Naive B cell (primary cell): ENCODE data around the gene DCAF17. TPM values are rescaled to one million over a fixed set of nuclear protein-coding genes. Genes with fewer than 3 reads are reported as not detected.

Experiments
- ATAC-seq, 2 donors: fragments of 150-1000 bp; cut with Tn5 transposase; 2 replicates each; pipeline ENCODE4 v1.10.0; 2021; ENCODE audit warnings: low read depth in 2 of 2, mild to moderate bottlenecking in 2 of 2, moderate library complexity in 2 of 2
- DNase-seq: peaks from one replicate; pipeline ENCODE4 v3.0.0; 2022
- H3K27ac Mint-ChIP-seq, 6 donors: one replicate each; pipeline ENCODE4 v1.8.0; 2020 to 2022; ENCODE audit warnings: mild to moderate bottlenecking in 6 of 6, mixed read lengths in 6 of 6, moderate library complexity in 5 of 6, inconsistent platforms in 2 of 6
- H3K27me3 Mint-ChIP-seq, 3 donors: one replicate each; pipeline ENCODE4 v1.8.0; 2021 to 2022; ENCODE audit warnings: mixed read lengths in 3 of 3, mild to moderate bottlenecking in 1 of 3
- H3K36me3 Mint-ChIP-seq, 2 donors: one replicate each; pipeline ENCODE4 v1.8.0; 2020 to 2022; ENCODE audit warnings: mixed read lengths in 2 of 2, inconsistent platforms in 1 of 2, mild to moderate bottlenecking in 1 of 2
- H3K4me1 Mint-ChIP-seq, 3 donors: one replicate each; pipeline ENCODE4 v1.8.0; 2020 to 2022; ENCODE audit warnings: mixed read lengths in 3 of 3, inconsistent platforms in 1 of 3, mild to moderate bottlenecking in 1 of 3, moderate library complexity in 1 of 3
- H3K4me3 Mint-ChIP-seq, 8 donors: one replicate each; pipeline ENCODE4 v1.8.0; 2020 to 2022; ENCODE audit warnings: mild to moderate bottlenecking in 8 of 8, mixed read lengths in 8 of 8, moderate library complexity in 8 of 8, inconsistent platforms in 2 of 8
- H3K9me3 Mint-ChIP-seq, 7 donors: one replicate each; pipeline ENCODE4 v1.8.0; 2020 to 2022; ENCODE audit warnings: mixed read lengths in 7 of 7, mild to moderate bottlenecking in 5 of 7, inconsistent platforms in 2 of 7, moderate library complexity in 1 of 7
- polyA plus RNA-seq, 6 donors: library from polyadenylated mRNA; unstranded; fragments of 300-500 nt; fragmentation: Illumina TruSeq; gene quantifications; one replicate each; pipeline ENCODE4 v1.2.3, GENCODE V29; 2021; ENCODE audit warnings: low read depth in 6 of 6

Gene DCAF17
- polyA plus RNA-seq: 10 to 100 TPM; 13.4 to 20.1 (median 17.0) TPM

GRCh38 chr2:171434013-171434989 lies at the start of gene DCAF17:
DCAF17 (plus strand) TSS chr2:171434226; CDS start chr2:171434578, 352 bp downstream.
- H3K27ac Mint-ChIP-seq: peak within 1 kb of the TSS; percentile 73 to 96 (median 84)
- peaks cover 17 to 29% (median 22%) of the 10 kb centered on the region in 3 donors for H3K4me1 Mint-ChIP-seq
- H3K36me3 Mint-ChIP-seq: peaks cover 9 to 21% of the 10 kb centered on the region in 2 donors
- H3K27me3 Mint-ChIP-seq: no peaks in the 10 kb centered on the region
- H3K9me3 Mint-ChIP-seq: peaks cover 0 to 10% (median 6%) of the 10 kb centered on the region in 7 donors
- ATAC-seq (peak; percentile 88), DNase-seq (peak; percentile 93)
- peak within 1 kb of the TSS; percentile 88 to 96 (median 92) for H3K4me3 Mint-ChIP-seq

- Mint-ChIP-seq H3K27me3 (no peaks in the 10 kb centered on the region), H3K9me3 (peaks cover 0 to 6% (median 0%) of the 10 kb centered on the region in 7 donors), H3K36me3 (peaks cover 0 to 11% of the 10 kb centered on the region in 2 donors), H3K4me1 (peaks cover 41 to 64% (median 47%) of the 10 kb centered on the region in 3 donors), H3K27ac (peak overlapping the region in 5 of 6 donors; percentile 25 to 80 (median 64)), H3K4me3 (peak overlapping the region in 5 of 8 donors; percentile 0 to 56 (median 44))
- no peak for DNase-seq
- no peak for ATAC-seq
Observed at GRCh38 chr2:171386627-171387026, 47.4 kb upstream of the DCAF17 start.

DNA sequence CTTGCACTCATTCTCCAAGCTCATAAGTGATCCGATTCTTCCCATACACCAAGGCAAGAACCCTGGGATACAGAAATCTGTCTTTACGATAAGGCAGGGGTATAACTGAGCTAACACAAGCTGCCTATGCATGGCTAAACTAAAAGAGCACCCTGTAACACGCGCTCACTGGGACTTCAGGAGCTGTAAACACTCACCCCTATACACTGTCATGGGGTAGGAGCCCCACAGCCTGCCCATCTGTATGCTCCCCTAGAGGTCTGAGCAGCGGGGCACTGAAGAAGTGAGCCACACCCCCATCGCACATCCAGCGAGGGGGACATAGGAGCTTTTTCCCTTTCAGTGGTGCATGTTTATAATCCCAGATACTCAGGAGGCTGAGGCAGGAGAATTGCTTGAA lies 47.0 kb upstream of the DCAF17 start:
- no peak for DNase-seq
- Mint-ChIP-seq H3K4me3 (peak overlapping the region in 4 of 8 donors; percentile 35 to 54 (median 48)), H3K27ac (peak overlapping the region in 4 of 6 donors; percentile 14 to 80 (median 70)), H3K9me3 (peaks cover 0 to 6% (median 0%) of the 10 kb centered on the region in 7 donors), H3K36me3 (peaks cover 0 to 11% of the 10 kb centered on the region in 2 donors), H3K4me1 (peaks cover 41 to 65% (median 47%) of the 10 kb centered on the region in 3 donors), H3K27me3 (no peaks in the 10 kb centered on the region)
- no peak for ATAC-seq

- peak overlapping the region in 1 of 6 donors; percentile 41 for H3K27ac Mint-ChIP-seq
- H3K9me3 Mint-ChIP-seq: no peaks in the 10 kb centered on the region
- peak in 1 of 2 donors; percentile 25 for ATAC-seq
- H3K4me1 Mint-ChIP-seq: peaks cover 44 to 61% (median 59%) of the 10 kb centered on the region in 3 donors
- H3K27me3 Mint-ChIP-seq: no peaks in the 10 kb centered on the region
- no peak for DNase-seq
- H3K4me3 Mint-ChIP-seq: peak overlapping the region in 3 of 8 donors; percentile 53 to 66 (median 62)
- peaks cover 0 to 5% of the 10 kb centered on the region in 2 donors for H3K36me3 Mint-ChIP-seq
Observed at GRCh38 chr2:171389325-171389724, 44.7 kb upstream of the DCAF17 start.

GRCh38 chr2:171389780-171390179 lies 44.2 kb upstream of the DCAF17 start:
- Mint-ChIP-seq H3K27me3 (no peaks in the 10 kb centered on the region), H3K4me1 (peaks cover 44 to 59% (median 58%) of the 10 kb centered on the region in 3 donors), H3K9me3 (no peaks in the 10 kb centered on the region), H3K4me3 (peak overlapping the region in 3 of 8 donors; percentile 27 to 66 (median 62)), H3K36me3 (peaks cover 0 to 5% of the 10 kb centered on the region in 2 donors), H3K27ac (peak overlapping the region in 1 of 6 donors; percentile 41)
- peak in 1 of 2 donors; percentile 35 for ATAC-seq
- DNase-seq: no peak

DNA sequence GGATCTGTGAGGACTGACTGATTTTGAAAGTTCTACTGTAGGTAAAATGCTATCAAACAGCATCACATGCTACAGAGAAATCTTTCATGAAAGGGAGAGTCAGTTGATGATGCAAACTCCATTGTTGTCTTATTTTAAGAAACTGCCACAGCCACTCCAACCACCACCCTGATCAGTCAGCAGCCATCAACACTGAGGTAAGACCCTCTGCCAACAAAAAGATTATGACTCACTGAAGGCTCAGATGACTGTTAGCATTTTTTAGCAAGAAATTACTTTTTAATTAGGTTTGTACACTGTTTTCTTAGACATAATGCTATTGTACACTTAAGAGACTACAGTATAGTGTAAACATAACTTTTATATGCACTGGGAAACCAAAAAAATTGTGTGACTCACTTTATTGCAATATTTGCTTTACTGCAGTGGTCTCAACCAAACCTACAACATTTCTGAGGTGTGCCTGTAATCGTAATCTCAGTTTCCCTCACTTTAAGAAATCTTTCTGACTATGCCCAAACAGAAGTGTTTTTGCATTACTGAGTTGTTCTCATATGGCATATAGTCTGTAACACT lies 43.0 kb upstream of the DCAF17 start:
- H3K4me1 Mint-ChIP-seq: peaks cover 36 to 50% (median 47%) of the 10 kb centered on the region in 3 donors
- peaks cover 0 to 5% of the 10 kb centered on the region in 2 donors for H3K36me3 Mint-ChIP-seq
- ATAC-seq (no peak), DNase-seq (no peak)
- no peaks in the 10 kb centered on the region for H3K9me3 Mint-ChIP-seq
- no peaks in the 10 kb centered on the region for H3K27me3 Mint-ChIP-seq
- no peak overlapping the region for H3K4me3 Mint-ChIP-seq
- no peak overlapping the region for H3K27ac Mint-ChIP-seq

- Mint-ChIP-seq H3K4me3 (no peak overlapping the region), H3K36me3 (peaks cover 0 to 5% of the 10 kb centered on the region in 2 donors), H3K27ac (peak overlapping the region in 1 of 6 donors; percentile 69), H3K27me3 (no peaks in the 10 kb centered on the region), H3K4me1 (peaks cover 32 to 47% (median 42%) of the 10 kb centered on the region in 3 donors), H3K9me3 (no peaks in the 10 kb centered on the region)
- DNase-seq: no peak
- no peak for ATAC-seq
Observed at GRCh38 chr2:171391532-171391931, 42.5 kb upstream of the DCAF17 start.

GRCh38 chr2:171393487-171393886 lies 40.5 kb upstream of the DCAF17 start:
- H3K27ac Mint-ChIP-seq: no peak overlapping the region
- H3K27me3 Mint-ChIP-seq: no peaks in the 10 kb centered on the region
- peaks cover 0 to 6% (median 0%) of the 10 kb centered on the region in 7 donors for H3K9me3 Mint-ChIP-seq
- H3K36me3 Mint-ChIP-seq: peaks cover 0 to 5% of the 10 kb centered on the region in 2 donors
- H3K4me1 Mint-ChIP-seq: peaks cover 22 to 34% (median 31%) of the 10 kb centered on the region in 3 donors
- ATAC-seq: peak; percentile 49 to 53
- no peak for DNase-seq
- H3K4me3 Mint-ChIP-seq: no peak overlapping the region

DNA sequence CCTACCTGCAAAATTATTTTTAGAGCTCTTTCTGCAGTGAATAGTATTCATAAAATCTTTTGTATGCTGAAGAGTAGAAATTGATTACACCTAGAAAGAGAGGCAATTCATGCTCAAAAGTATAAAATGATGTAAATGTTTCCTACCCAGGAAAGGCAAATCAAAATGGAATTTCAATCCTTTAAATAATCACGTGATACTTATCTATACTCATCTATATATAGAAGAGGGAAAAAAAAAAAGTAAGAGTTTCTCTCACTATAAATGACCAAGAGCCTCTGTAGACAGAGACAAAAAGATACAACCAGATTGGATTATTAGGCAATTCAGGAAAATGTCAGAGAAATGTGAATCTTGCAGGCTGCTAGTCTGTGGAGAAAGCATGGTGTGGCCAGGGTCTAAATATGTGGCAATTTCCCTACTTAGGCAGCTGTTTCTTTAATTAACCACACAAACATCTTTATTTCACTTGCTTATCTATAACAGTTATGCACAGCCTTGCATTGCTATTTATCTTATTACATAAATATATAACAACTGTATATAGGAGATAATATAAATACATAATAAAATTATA lies 39.8 kb upstream of the DCAF17 start:
- peaks cover 0 to 5% of the 10 kb centered on the region in 2 donors for H3K36me3 Mint-ChIP-seq
- H3K4me1 Mint-ChIP-seq: peaks cover 26 to 37% (median 30%) of the 10 kb centered on the region in 3 donors

GRCh38 chr2:171399292-171399691 lies 34.7 kb upstream of the DCAF17 start:
- Mint-ChIP-seq H3K36me3 (peaks cover 5 to 9% of the 10 kb centered on the region in 2 donors), H3K9me3 (peaks cover 6 to 21% (median 11%) of the 10 kb centered on the region in 7 donors), H3K27ac (peak overlapping the region in 2 of 6 donors; percentile 56), H3K27me3 (no peaks in the 10 kb centered on the region), H3K4me3 (no peak overlapping the region), H3K4me1 (peaks cover 15 to 32% (median 16%) of the 10 kb centered on the region in 3 donors)
- ATAC-seq (no peak), DNase-seq (no peak)

More for the DNA sequence above, 39.8 kb upstream of the DCAF17 start:
- H3K4me3 Mint-ChIP-seq: no peak overlapping the region
- DNase-seq: no peak
- H3K27ac Mint-ChIP-seq: peak overlapping the region in 1 of 6 donors; percentile 44
- no peak for ATAC-seq
- no peaks in the 10 kb centered on the region for H3K27me3 Mint-ChIP-seq
- H3K9me3 Mint-ChIP-seq: peaks cover 0 to 6% (median 0%) of the 10 kb centered on the region in 7 donors

GRCh38 chr2:171400395-171400794 lies 33.6 kb upstream of the DCAF17 start:
- DNase-seq: no peak
- peaks cover 25 to 42% (median 25%) of the 10 kb centered on the region in 3 donors for H3K4me1 Mint-ChIP-seq
- no peak overlapping the region for H3K4me3 Mint-ChIP-seq
- ATAC-seq: no peak
- H3K36me3 Mint-ChIP-seq: peaks cover 5 to 9% of the 10 kb centered on the region in 2 donors
- peaks cover 6 to 21% (median 11%) of the 10 kb centered on the region in 7 donors for H3K9me3 Mint-ChIP-seq
- no peaks in the 10 kb centered on the region for H3K27me3 Mint-ChIP-seq
- H3K27ac Mint-ChIP-seq: peak overlapping the region in 1 of 6 donors; percentile 44

DNA sequence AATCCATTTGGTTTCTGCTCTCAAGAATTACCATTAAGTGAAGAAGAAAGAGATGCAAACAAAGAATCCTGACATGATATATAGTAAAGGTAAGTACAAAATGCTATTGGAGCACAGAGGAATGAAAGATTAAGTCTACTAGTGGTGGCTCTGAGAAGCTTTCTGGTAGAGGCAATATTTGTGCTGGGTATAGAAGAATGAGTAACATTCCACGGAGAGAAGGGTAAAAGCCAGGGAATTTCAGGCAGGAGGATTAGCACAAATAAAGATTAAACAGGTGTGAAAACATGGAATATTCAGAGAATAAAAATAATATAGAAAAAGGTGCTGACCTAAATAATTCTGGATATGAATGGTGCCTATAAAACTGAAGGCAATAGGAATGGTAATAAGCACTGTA lies 32.1 kb upstream of the DCAF17 start:
- Mint-ChIP-seq H3K27ac (no peak overlapping the region), H3K27me3 (no peaks in the 10 kb centered on the region), H3K4me3 (no peak overlapping the region), H3K9me3 (peaks cover 6 to 21% (median 11%) of the 10 kb centered on the region in 7 donors), H3K4me1 (peaks cover 39 to 57% (median 41%) of the 10 kb centered on the region in 3 donors), H3K36me3 (peaks cover 5 to 9% of the 10 kb centered on the region in 2 donors)
- no peak for ATAC-seq
- DNase-seq: no peak
